GM23338 (cell line): ENCODE results near the gene PRSS33.

Source experiments
- CREB1 ChIP-seq: fragments of 250-450 bp; sonication (Bioruptor Pico); IDR thresholded peaks from 2 replicates; pipeline ENCODE4 v1.5.0; 2020; ENCODE audit warnings: low read depth, mild to moderate bottlenecking, moderate library complexity
- CTCF ChIP-seq, 2 experiments: fragments of 200-600 bp in 1 of 2; sonication (generic) in 1 of 2; conservative IDR thresholded peaks; 2 replicates each; pipeline versions ENCODE4 v1.5.1 to v1.6.1; 2016 to 2017; ENCODE audit warnings: antibody characterized with exemption in 2 of 2, low read depth in 2 of 2, mild to moderate bottlenecking in 2 of 2, moderate library complexity in 1 of 2
- ETS1 ChIP-seq: IDR thresholded peaks from 2 replicates; pipeline ENCODE4 v1.6.1; 2016; ENCODE audit warnings: antibody characterized with exemption
- EZH2 ChIP-seq: fragments of 200-600 bp; sonication (generic); IDR thresholded peaks from one replicate; pipeline ENCODE4 v1.8.0; 2017; ENCODE audit warnings: antibody characterized with exemption, mild to moderate bottlenecking, low read depth; ENCODE audit not compliant: unreplicated experiment
- EZH2phosphoT487 ChIP-seq: fragments of 200-600 bp; sonication (generic); IDR thresholded peaks from one replicate; pipeline ENCODE4 v1.8.1; 2018; ENCODE audit warnings: antibody characterized with exemption; ENCODE audit not compliant: unreplicated experiment
- JUNB ChIP-seq: IDR thresholded peaks from one replicate; pipeline ENCODE4 v1.6.1; 2016; ENCODE audit warnings: antibody characterized with exemption; ENCODE audit not compliant: unreplicated experiment
- NANOG ChIP-seq: IDR thresholded peaks from 2 replicates; pipeline ENCODE4 v1.6.1; 2016; ENCODE audit warnings: antibody characterized with exemption, borderline replicate concordance
- POLR2AphosphoS5 ChIP-seq: IDR thresholded peaks from 2 replicates; pipeline ENCODE4 v1.6.1; 2016; ENCODE audit warnings: antibody characterized with exemption, low read depth
- REST ChIP-seq: IDR thresholded peaks from one replicate; pipeline ENCODE4 v1.6.1; 2018; ENCODE audit warnings: antibody characterized with exemption; ENCODE audit not compliant: unreplicated experiment
- STAT1 ChIP-seq: IDR thresholded peaks from one replicate; pipeline ENCODE4 v1.6.1; 2016; ENCODE audit warnings: antibody characterized with exemption; ENCODE audit not compliant: unreplicated experiment
- ZNF114 ChIP-seq: fragments of 250-450 bp; sonication (Bioruptor Pico); IDR thresholded peaks from 2 replicates; pipeline ENCODE4 v1.5.0; 2020; ENCODE audit warnings: mild to moderate bottlenecking, moderate library complexity
- ZNF331 ChIP-seq: fragments of 250-450 bp; sonication (Bioruptor Pico); IDR thresholded peaks from 2 replicates; pipeline ENCODE4 v1.5.0; 2020; ENCODE audit warnings: low read depth, mild to moderate bottlenecking, moderate library complexity
- ZNF462 ChIP-seq: fragments of 250-450 bp; sonication (Bioruptor Pico); IDR thresholded peaks from 2 replicates; pipeline ENCODE4 v1.5.0; 2020; ENCODE audit warnings: mild to moderate bottlenecking, moderate library complexity

GRCh38 chr16:2827831-2828520 lies 40.6 kb upstream of the PRSS33 start:
- TF ChIP-seq CTCF (conservative IDR thresholded peaks at IDR 0.05; ENCODE audit: low read depth in 2 of 2) = no peak
- no peak for TF ChIP-seq CREB1 (CRISPR knock-in tag)
- no peak for TF ChIP-seq EZH2
- no peak for TF ChIP-seq POLR2AphosphoS5
- TF ChIP-seq REST = peak; percentile 80
- no peak for TF ChIP-seq ZNF331 (CRISPR knock-in tag)
- TF ChIP-seq EZH2phosphoT487 = no peak
- TF ChIP-seq JUNB = no peak
- no peak for TF ChIP-seq ETS1
- TF ChIP-seq NANOG = no peak
- TF ChIP-seq ZNF462 (CRISPR knock-in tag) = no peak
- no peak for TF ChIP-seq ZNF114 (CRISPR knock-in tag)
- TF ChIP-seq STAT1 = no peak
